SH-SY5Y (cell line): Measurements from ENCODE around the gene CFTR.

ENCODE experiments used
- GATA2 ChIP-seq: IDR thresholded peaks from 2 replicates; pipeline ENCODE4 v1.6.1; 2011; ENCODE audit warnings: mild to moderate bottlenecking, low read depth, low read length
- GATA3 ChIP-seq: IDR thresholded peaks from 2 replicates; pipeline ENCODE4 v1.6.1; 2011; ENCODE audit warnings: low read depth, mild to moderate bottlenecking, low read length, moderate library complexity

DNA sequence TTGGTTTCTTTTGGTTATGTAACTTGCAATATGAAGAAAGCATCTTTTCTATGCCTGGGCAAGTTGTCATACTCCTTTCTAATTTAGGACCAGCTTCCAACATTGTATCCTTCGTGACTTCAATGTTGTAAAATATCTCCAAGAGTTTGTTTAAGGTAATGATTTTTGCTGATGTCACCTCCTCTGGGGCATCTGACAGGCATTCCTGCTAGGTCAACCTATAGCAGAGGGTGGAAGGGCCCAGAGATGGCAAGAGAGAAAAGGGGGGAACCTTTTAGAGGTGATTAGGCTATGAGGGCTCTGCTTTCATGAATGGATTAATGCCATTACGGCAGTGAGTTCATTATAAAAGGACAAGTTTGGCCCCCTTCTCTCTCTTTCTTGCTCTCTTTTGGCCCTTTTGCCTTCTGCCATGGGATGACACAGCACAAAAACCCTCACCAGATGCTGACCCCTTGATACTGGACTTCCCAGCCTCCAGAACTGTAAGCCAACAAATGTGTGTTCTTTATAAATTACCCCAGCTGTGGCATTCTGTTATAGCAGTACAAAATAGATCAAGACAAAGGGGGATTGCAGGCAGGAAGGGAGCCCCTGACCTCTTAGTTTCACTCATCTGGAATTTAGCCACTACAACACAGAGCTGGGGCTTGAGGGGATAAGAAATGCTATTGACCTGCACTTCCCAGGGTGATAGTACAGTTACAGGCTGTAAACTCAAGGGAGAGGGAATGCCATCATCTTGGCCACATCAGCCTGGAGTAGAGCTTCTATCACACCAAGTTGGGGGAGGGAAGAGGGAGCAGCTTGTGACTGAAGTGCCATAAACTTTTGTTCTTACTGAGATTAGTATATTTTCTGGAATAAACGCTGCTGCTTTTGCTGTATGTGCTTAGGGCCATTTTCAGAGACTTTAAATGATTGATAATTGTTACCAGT is 195.9 kb downstream of the CFTR start:
- TF ChIP-seq GATA2 (no peak), GATA3 (no peak)
